ENCODE data around the gene VPS13D.
"Not testable (repeated sequence)": the region's sequence is repeated elsewhere in the genome, so short reads cannot be mapped to it uniquely, and the experiment has no call there.

VPS13D gene

DNA sequence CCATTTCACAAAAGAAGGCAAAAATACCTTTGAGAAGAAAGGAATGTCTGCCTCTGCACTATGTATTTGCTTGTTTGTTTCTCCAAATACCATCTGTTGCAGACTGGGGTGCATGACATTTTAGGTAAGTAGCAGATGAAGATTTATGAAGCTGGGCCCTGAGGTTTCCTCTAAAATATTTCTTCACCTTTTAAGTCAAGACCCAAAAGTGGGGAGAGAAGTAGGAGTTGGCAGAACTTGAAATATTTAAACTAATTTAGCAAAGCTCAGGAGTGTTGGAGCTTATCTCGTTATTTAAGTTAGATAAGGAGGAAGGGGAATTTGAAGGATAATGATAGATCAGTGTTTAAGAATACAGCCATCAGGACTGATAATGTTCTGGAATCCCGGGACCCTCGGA lies 235.3 kb downstream of the VPS13D start:
- intact Hi-C loops (cut with DNase I): no loop called here
- no peak for DNase-seq

- intact Hi-C loops (cut with DNase I): no loop called here
- no peak for DNase-seq
Observed at GRCh38 chr1:12466816-12467215, 237.0 kb downstream of the VPS13D start.

GRCh38 chr1:12467570-12468286 lies 237.9 kb downstream of the VPS13D start:
- DNase-seq: no peak
- intact Hi-C loops (cut with DNase I): no loop called here

DNA sequence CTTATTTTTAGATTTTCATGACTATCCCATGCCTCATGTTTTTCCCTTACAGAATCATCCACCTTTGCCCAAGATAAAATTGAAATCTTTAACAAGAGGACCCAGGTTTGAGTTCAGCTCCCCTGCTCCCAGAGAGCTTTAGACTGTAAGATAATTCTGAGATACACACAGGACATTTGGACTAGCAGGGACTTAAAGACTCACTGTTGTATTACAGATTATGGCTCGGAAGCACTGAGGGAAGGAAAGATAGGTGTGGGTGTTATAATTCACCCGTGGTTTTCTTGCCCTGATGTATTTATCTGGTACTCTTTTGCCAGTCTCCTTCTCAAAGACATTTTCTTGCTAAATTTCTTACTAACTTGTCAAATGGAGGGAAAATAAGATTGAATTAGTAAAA lies 238.5 kb downstream of the VPS13D start:
- intact Hi-C loops (cut with DNase I): no loop called here
- no peak for DNase-seq

GRCh38 chr1:12469493-12469892 lies 239.7 kb downstream of the VPS13D start:
- intact Hi-C loops (cut with DNase I): no loop called here
- no peak for DNase-seq

DNA sequence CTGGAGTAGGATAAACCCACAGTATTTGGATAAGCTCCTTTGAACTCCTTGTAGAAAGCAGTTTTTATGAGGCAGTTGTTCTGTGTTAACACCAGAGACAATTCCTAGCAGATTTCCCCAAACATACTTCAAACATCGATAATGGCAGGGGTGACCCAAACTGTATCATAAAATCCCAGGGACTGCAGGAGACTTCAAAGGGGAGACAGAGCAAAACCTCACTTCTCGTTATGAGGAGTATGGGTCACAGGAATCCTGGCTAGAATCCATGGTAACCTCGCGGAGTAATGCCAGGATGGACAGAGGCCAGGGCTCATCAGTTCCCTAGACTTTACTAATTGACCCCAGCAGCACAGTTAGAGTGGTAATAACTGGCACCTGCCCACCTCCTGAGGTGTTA lies 240.2 kb downstream of the VPS13D start:
- intact Hi-C loops (cut with DNase I): no loop called here
- no peak for DNase-seq

GRCh38 chr1:12470916-12471315 lies 241.1 kb downstream of the VPS13D start:
- DNase-seq; intact Hi-C loops (cut with DNase I): not testable (repeated sequence)

DNA sequence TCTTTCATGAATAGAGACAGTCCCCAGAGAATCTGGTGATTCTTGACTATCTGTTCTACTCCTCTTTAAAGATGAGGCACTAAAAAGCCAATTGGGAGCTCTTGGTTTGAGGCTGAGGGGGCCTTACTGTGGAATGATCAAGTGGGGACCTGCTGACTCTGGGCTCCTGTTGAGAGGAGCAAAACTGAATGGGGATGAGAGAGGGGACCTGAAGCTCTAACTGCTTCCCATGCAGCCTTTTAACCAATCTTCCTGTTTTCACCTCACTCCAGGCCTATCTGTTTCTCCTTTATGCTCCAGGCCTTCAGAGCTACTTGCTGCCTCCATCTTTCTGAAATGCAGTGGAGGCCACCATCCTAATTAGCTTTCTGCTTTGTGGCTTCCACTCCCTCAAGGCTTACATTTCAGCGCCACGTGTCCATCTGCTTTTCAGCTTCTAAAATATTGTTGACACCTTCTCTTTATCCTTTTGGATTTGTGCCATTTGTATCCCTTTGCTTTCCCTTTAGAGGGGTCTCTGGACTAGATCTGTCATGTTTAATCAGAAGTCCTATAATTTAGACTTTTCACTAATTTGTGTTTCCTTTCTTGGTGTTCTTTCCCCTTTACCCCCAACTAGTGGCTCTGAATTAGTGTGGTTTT lies 242.4 kb downstream of the VPS13D start:
- no peak for DNase-seq
- intact Hi-C loops (cut with DNase I): no loop called here

DNA sequence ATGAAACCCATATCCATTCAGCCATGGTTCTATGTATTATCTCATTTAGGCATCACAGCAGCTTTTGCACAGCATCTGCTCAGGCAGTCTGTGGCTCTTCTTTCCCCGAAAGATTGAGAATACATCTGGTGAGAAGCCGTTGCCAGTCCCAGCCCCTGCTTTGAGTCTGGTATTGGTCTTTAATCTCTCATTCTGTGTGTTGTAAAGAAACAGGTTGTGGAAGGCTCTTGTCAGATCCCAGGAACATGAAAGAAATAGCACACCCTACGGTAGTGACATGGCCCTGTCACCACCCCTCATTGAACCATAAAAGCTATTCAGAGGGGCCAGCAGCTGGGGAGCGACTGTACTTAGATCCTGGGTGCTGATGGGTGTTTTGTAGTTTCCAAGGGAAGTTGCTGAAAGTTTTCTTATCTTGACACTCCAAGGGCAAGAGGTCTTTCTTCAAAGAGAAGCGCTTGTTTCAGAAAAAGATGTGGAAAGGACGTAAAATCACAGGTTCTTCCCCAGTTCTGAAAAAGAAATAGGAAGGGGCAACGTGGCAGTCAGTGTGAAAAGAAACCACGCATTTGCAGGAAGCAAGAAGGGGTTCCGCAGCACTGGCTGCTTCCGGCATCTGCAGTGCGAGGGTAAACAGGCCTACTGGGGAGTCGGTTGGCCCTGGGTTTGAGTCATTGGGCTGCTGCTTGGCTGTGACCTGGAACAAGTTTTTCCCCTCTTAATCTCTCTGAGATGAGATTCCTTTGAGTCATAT lies 243.1 kb downstream of the VPS13D start:
- peak in 1 of 42 donors; percentile 21 for DNase-seq
- intact Hi-C loops (cut with DNase I): no loop called here

- intact Hi-C loops (cut with DNase I): no loop called here
- DNase-seq: no peak
Observed at GRCh38 chr1:12473596-12474362, 243.9 kb downstream of the VPS13D start.

DNA sequence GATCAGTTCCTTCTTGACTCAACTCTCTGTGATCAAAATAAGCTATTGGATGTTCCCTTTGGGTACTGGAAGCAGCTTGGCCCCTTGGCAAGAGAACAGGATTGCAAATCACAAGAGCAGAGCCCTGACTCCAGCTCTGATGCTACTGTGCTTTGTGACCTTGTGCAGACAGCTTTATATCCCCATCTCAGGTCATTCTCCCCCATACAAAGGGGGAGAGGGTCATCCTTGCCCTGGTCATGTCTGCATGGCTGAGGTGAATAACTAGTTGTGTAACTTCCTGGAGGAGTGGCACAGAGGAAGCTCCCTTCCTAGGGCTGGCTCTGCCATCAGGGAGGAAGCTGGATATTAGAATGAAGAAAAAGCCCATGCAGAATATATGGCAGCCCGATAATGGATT lies 245.3 kb downstream of the VPS13D start:
- intact Hi-C loops (cut with DNase I): no loop called here
- no peak for DNase-seq

DNA sequence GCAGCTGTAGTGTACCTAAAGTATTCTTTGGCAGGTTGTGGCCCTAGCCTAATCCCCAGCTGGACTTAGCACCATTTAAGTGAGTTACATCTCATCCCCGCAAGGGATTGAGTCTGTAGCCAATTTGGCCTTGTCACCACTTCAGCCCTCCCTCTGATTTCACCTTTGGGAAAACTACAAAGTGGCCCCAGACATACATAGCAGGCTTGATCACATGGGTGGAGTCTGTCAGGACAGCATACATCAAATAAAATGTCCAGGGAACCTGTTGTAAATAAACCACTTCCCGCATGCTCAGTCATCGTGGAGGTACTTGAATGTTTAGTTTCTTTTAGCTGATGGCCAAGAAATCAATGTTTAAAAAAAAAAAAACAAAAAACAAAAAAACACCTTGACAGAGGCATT lies 245.7 kb downstream of the VPS13D start:
- intact Hi-C loops (cut with DNase I): no loop called here
- no peak for DNase-seq

DNA sequence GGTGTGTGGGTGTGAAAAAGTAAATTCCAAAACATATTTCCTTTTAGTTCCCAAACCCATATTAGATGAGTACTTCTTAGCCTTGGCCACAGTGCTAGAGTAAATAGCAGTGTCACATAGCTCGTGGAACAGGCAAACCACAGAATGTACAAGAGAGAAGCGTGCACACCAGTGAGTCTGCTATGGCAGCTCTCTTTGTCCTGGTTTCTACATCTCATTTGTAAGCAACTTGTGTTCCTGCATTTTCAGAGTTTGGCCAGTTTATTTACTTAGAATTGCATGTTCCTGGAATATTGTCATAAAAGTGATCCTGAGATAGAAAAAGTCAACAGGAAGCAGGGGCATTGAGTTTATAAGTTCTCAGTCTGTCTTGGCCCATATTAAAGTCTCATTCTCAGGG lies 246.1 kb downstream of the VPS13D start:
- DNase-seq: no peak
- intact Hi-C loops (cut with DNase I): no loop called here

GRCh38 chr1:12477314-12477713 lies 247.5 kb downstream of the VPS13D start:
- no peak for DNase-seq
- intact Hi-C loops (cut with DNase I): no loop called here

DNA sequence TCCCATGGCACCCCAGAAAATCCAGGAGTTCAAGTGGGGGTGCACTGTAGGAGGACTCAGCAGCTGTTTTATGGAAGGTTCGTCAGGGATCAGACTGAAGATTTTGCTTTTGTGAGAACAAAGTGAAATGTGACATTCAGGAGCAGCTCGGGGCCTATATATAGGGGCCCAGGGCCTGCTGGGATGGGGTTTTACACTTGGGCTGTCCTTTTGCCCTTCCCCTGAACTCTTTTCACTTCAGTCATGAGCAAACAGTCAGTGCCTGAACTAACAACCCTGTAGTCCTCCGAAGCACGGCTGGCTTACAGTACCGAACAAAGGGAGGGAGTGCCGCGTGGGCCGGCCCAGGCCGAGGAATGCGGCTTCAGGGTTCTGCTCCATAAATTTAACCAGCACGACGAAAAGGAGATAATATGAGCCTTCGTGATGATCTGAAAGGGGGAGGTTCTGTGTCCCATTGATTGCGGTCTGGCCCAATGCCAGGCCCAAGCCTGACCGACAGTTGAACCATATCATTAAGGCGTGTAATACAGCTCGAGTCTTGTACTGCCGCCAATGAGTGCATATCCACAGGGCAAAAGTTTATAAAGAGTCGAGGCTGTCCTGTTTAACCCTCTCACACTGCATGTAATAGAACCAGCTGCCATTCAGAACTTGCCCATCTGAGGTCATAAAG lies 248.2 kb downstream of the VPS13D start:
- DNase-seq: peak in 9 of 42 donors; percentile 10 to 58 (median 22)
- intact Hi-C loops (cut with DNase I): no loop called here

GRCh38 chr1:12478612-12478985 lies 248.8 kb downstream of the VPS13D start:
- intact Hi-C loops (cut with DNase I): no loop called here
- DNase-seq: no peak

DNA sequence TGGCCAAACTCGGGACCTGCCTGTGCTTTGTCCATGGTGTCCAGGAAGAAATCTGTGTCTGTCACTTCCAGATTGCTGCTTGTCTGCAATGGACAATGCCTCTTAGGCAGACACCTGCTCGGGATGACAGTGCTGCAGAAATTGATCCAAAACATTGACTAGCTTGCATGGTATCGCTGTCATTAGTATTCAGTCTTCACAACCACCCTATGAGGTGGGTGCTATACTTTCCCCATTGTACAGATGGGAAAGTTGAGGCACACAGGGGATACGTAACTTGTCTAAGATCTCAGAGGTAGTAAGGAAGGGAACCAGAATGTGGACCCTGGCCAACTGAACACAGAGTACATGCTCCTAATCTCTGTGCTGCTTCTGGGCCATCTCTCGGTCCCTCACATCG lies 249.5 kb downstream of the VPS13D start:
- intact Hi-C loops (cut with DNase I): no loop called here
- DNase-seq: no peak

- intact Hi-C loops (cut with DNase I): no loop called here
Observed at GRCh38 chr1:12480041-12480440, 250.2 kb downstream of the VPS13D start.

GRCh38 chr1:12480748-12481362 lies 251.0 kb downstream of the VPS13D start:
- intact Hi-C loops (cut with DNase I): no loop called here
- peak in 2 of 42 donors; percentile 16 to 59 for DNase-seq

More at GRCh38 chr1:12480041-12480440, 250.2 kb downstream of the VPS13D start:
- no peak for DNase-seq

Data from head of caudate nucleus (tissue), 42 donors.